ENCODE data around the gene NAA10.

The NAA10 gene

DNA sequence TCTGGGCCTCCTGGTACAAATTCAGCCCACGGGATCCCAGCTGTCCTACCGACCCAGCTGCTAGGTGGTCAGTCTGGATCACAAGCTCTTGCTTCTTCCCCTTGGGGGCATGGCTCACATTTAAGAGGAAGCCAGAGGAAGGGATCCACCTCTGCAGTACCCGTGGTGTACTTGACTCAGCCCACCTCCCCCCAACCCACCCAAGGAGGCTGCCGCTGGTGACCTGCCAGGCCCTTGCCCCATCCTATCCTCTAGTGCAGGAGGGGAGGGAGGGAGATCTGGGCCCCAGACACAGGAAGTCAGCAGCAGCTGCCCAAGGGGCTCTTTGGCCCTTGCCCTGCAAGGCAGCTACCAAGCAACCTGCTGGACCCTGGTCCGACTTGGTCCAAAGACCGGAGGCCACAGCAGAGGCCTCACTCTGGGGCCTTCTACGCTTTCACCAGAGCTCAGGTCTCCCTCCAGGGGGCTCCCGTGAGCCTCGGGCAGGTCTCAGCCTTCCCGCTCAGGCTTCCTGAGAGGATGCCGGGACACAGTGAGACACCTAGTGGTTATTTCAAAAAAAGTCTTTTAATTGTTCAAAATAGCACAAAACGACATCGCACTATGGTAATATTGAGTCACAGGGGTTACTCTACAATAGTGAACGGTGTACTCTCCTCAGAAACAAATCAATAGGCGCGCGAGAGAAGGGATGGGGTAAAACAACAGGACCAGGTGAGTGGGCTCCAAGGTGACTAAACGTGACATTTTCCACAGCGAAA lies 12.4 kb upstream of the NAA10 start:
- peak; percentile 68 for DNase-seq (ENCODE audit: low read depth)
- TF ChIP-seq CTCF (conservative IDR thresholded peaks at IDR 0.05; ENCODE audit: low read length): peak; percentile 81
- H3K4me3 ChIP-seq (ENCODE audit: low read length): no peak overlapping the region

GRCh38 chrX:153945956-153946943 lies 11.4 kb upstream of the NAA10 start:
- TF ChIP-seq CTCF (conservative IDR thresholded peaks at IDR 0.05; ENCODE audit: low read length): no peak
- DNase-seq (ENCODE audit: low read depth): no peak
- H3K4me3 ChIP-seq (ENCODE audit: low read length): no peak overlapping the region

GRCh38 chrX:153944800-153945150 lies 9.9 kb upstream of the NAA10 start:
- no peak for TF ChIP-seq CTCF (conservative IDR thresholded peaks at IDR 0.05; ENCODE audit: low read length)
- H3K4me3 ChIP-seq (ENCODE audit: low read length): no peak overlapping the region
- DNase-seq (ENCODE audit: low read depth): no peak

GRCh38 chrX:153944140-153944799 lies 9.4 kb upstream of the NAA10 start, which contains the start of gene RENBP:
RENBP (minus strand) TSS chrX:153944643; CDS start chrX:153944610, 33 bp downstream.
- DNase-seq (ENCODE audit: low read depth): no peak
- no peak within 1 kb of the TSS for H3K4me3 ChIP-seq (ENCODE audit: low read length)
- TF ChIP-seq CTCF (conservative IDR thresholded peaks at IDR 0.05; ENCODE audit: low read length): no peak

DNA sequence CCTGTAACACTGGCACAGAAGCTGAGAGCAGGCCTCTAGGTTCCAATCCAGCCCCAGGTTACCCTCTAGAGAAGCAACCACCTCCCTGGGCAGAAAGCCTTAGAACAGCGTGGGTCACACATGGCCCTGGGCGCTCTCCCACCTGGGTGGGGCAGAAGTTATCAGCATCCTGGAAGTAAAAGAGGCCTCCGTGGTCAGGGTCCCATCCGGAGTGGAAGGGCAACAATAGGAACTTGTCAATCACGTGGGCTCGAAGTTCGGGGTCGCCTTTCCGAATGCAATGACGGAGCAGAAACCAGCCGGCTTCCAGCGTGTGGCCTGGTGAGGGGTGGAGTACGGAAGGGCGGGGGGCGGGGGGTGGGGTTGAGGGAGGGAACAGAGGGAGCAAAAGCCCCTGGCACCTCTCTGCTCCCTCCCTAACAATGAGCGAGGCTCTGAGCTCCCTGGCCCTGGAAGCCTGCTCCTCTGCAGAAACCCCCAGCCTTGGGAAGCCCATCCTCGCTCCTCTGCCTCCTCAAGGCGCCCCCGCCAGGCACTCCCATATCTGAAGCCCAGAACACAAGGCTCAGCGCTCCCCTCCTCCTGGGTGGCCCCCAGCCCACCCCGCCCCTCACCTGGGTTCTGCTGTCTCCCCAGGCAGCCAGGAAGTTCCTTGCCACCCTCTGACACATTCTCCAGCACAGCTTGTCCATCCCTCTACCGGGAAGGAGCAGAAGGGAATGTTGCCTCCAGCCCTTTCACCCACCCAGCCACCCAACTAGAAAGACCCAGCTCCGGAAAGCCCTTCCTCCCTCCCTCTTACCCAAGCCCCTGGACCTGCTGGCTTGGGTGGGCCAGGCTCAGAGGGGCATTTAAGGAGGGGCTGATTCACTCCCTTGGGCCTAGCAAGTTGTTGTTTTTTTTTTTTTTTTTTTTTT lies 6.8 kb upstream of the NAA10 start:
- no peak for TF ChIP-seq CTCF (conservative IDR thresholded peaks at IDR 0.05; ENCODE audit: low read length)
- no peak for DNase-seq (ENCODE audit: low read depth)
- H3K4me3 ChIP-seq (ENCODE audit: low read length): no peak overlapping the region

- no peak for TF ChIP-seq CTCF (conservative IDR thresholded peaks at IDR 0.05; ENCODE audit: low read length)
- DNase-seq (ENCODE audit: low read depth): no peak
- no peak overlapping the region for H3K4me3 ChIP-seq (ENCODE audit: low read length)
Measured at GRCh38 chrX:153939573-153939972, 4.7 kb upstream of the NAA10 start.

Measured in AG10803 (cell line).